T-helper 22 cell (primary cell): ENCODE results near the gene MAD2L1.

Source experiments
- DNase-seq: peaks from one replicate; pipeline ENCODE4 v3.0.0-alpha.2; 2020; ENCODE audit warnings: low read depth

MAD2L1 gene

GRCh38 chr4:120057416-120057815, 9.2 kb downstream of the MAD2L1 start:
- no peak for DNase-seq

- no peak for DNase-seq
Measured at GRCh38 chr4:120056246-120056645, 10.4 kb downstream of the MAD2L1 start.

- DNase-seq: no peak
Measured at GRCh38 chr4:120055795-120056194, 10.9 kb downstream of the MAD2L1 start.

GRCh38 chr4:120055162-120055561, 11.5 kb downstream of the MAD2L1 start:
- DNase-seq: no peak

GRCh38 chr4:120053911-120054310, 12.7 kb downstream of the MAD2L1 start:
- DNase-seq: no peak

GRCh38 chr4:120052856-120053255, 13.8 kb downstream of the MAD2L1 start:
- DNase-seq: no peak

GRCh38 chr4:120051253-120051652, 15.4 kb downstream of the MAD2L1 start:
- no peak for DNase-seq

GRCh38 chr4:120049732-120050494, 16.7 kb downstream of the MAD2L1 start:
- peak; percentile 34 for DNase-seq

- DNase-seq: no peak
Measured at GRCh38 chr4:120043828-120044227, 22.8 kb downstream of the MAD2L1 start.

- no peak for DNase-seq
Measured at GRCh38 chr4:120037411-120037810, 29.2 kb downstream of the MAD2L1 start.

GRCh38 chr4:120034913-120035312, 31.7 kb downstream of the MAD2L1 start:
- DNase-seq: no peak

GRCh38 chr4:120026853-120027252, 39.8 kb downstream of the MAD2L1 start:
- DNase-seq: no peak

GRCh38 chr4:120025516-120025915, 41.1 kb downstream of the MAD2L1 start:
- no peak for DNase-seq

- DNase-seq: no peak
Measured at GRCh38 chr4:120018786-120019185, 47.9 kb downstream of the MAD2L1 start.

- DNase-seq: no peak
Measured at GRCh38 chr4:120017939-120018692, 48.5 kb downstream of the MAD2L1 start.

GRCh38 chr4:120011725-120012124, 54.9 kb downstream of the MAD2L1 start:
- DNase-seq: no peak

GRCh38 chr4:120010646-120011045, 56.0 kb downstream of the MAD2L1 start:
- DNase-seq: no peak

- no peak for DNase-seq
Measured at GRCh38 chr4:120009731-120010130, 56.9 kb downstream of the MAD2L1 start.

- DNase-seq: no peak
Measured at GRCh38 chr4:120008957-120009356, 57.7 kb downstream of the MAD2L1 start.

GRCh38 chr4:120007896-120008436, 58.7 kb downstream of the MAD2L1 start:
- no peak for DNase-seq

- no peak for DNase-seq
Measured at GRCh38 chr4:120007191-120007871, 59.3 kb downstream of the MAD2L1 start.
